DMS114 treated with DMSO at 0.1 percent for 48 hours (cell line): Measurements from ENCODE around the gene ANTXR1.

ENCODE experiments used
- DNase-seq: peaks from one replicate; lab custom pipeline; 2025; ENCODE audit not compliant: unreplicated experiment; lab: John Stamatoyannopoulos, UW

Gene ANTXR1

GRCh38 chr2:69298261-69298660 lies 285.3 kb downstream of the ANTXR1 start:
- no peak for DNase-seq

GRCh38 chr2:69298862-69299261 lies 285.9 kb downstream of the ANTXR1 start:
- no peak for DNase-seq
